Neural progenitor cell (in vitro differentiated cells): Measurements from ENCODE around the gene PDZD4.

ENCODE experiments used
- CTCF ChIP-seq: fragments of 200-600 bp; sonication (generic); IDR thresholded peaks from 2 replicates; pipeline ENCODE4 v1.5.1; 2017; ENCODE audit warnings: antibody characterized with exemption, mild to moderate bottlenecking
- EZH2 ChIP-seq: fragments of 200-600 bp; sonication (generic); IDR thresholded peaks from 2 replicates; pipeline ENCODE4 v1.6.1; 2017; ENCODE audit warnings: antibody characterized with exemption, mild to moderate bottlenecking, moderate library complexity
- EZH2phosphoT487 ChIP-seq: fragments of 200-600 bp; sonication (generic); IDR thresholded peaks from 2 replicates; pipeline ENCODE4 v1.6.1; 2017; ENCODE audit warnings: antibody characterized with exemption

GRCh38 chrX:153813161-153813560 is 17.2 kb downstream of the PDZD4 start:
- no peak for TF ChIP-seq CTCF
- no peak for TF ChIP-seq EZH2phosphoT487
- TF ChIP-seq EZH2 = no peak
